ENCODE measurements around the gene SPAG16. TPM values are rescaled to one million over a fixed set of nuclear protein-coding genes. Genes with fewer than 3 reads are reported as not detected.

SPAG16 gene
- polyA plus RNA-seq, 1 of the 3 experiments (the other 2 are of a cell fraction) = 29.5 TPM

DNA sequence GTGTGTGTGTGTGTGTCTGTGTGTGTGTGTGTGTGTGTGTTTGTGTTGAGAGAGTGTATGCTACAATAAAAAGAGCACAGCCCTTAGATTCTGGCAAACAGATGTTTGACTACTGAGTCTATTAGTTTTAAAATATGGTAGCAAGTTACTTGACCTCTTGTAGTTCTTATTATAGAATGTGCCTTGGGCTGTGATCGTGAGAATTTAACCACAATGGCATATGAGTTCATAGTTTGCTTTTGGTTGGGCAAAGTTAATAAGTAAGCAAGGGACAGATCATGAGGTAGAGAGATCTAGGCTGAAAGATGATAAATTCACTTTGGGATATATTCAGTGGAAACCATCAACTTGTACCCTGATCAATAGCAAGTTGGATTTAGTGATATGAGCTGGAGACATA is 792.3 kb downstream of the SPAG16 start:
- Histone ChIP-seq H3K4me3 (ENCODE audit: low read depth in 2 of 2, low read length in 1 of 2) (no peak overlapping the region), H3K36me3 (replicated peaks in 1 of 2; ENCODE audit: control insufficient read depth in 1 of 2, insufficient read depth in 2 of 2, low read length in 1 of 2) (no peaks in the 10 kb centered on the region), H3K27me3 (ENCODE audit: insufficient read depth) (no peaks in the 10 kb centered on the region), H3K27ac (ENCODE audit: low read depth in 2 of 2, low read length in 1 of 2) (no peak overlapping the region), H2AFZ (ENCODE audit: low read depth) (no peak overlapping the region), H3K4me1 (ENCODE audit: control insufficient read depth in 1 of 2, insufficient read depth in 2 of 2, low read depth in 1 of 2, low read length in 1 of 2) (no peaks in the 10 kb centered on the region), H3F3A (replicated peaks; ENCODE audit: insufficient read depth) (no peaks in the 10 kb centered on the region), H3K9me3 (no peaks in the 10 kb centered on the region), H4K20me1 (ENCODE audit: insufficient read depth) (no peaks in the 10 kb centered on the region), H3K79me2 (ENCODE audit: insufficient read depth) (no peaks in the 10 kb centered on the region), H3K4me2 (no peak overlapping the region), H3K9me2 (no peaks in the 10 kb centered on the region), H3K9ac (no peak overlapping the region)
- POLR2A ChIA-PET = no interaction called here
- CTCF ChIA-PET = no interaction called here
- TF ChIP-seq CHD2 (IDR thresholded peaks at IDR 0.05; ENCODE audit: low read length, partially characterized antibody) (no peak), RXRA (IDR thresholded peaks at IDR 0.05; ENCODE audit: borderline replicate concordance, low read depth) (no peak), YY1 (IDR thresholded peaks at IDR 0.05; ENCODE audit: low read depth) (no peak), GABPA (IDR thresholded peaks at IDR 0.05; ENCODE audit: low read depth) (no peak), RCOR1 (IDR thresholded peaks at IDR 0.05; ENCODE audit: low read length) (no peak), EZH2phosphoT487 (IDR thresholded peaks at IDR 0.05; ENCODE audit: borderline replicate concordance, low read depth) (no peak), JUND (IDR thresholded peaks at IDR 0.05) (no peak), MAX (IDR thresholded peaks at IDR 0.05; ENCODE audit: low read depth) (no peak), SIN3A (IDR thresholded peaks at IDR 0.05; ENCODE audit: borderline replicate concordance, low read depth, low read length) (no peak), RAD21 (IDR thresholded peaks at IDR 0.05; ENCODE audit: low read length) (no peak), GATA2 (CRISPR knock-in tag; IDR thresholded peaks at IDR 0.05) (no peak), USF2 (IDR thresholded peaks at IDR 0.05; ENCODE audit: borderline replicate concordance, low read depth, low read length) (no peak), ELF1 (IDR thresholded peaks at IDR 0.05) (no peak), MEF2A (IDR thresholded peaks at IDR 0.05; ENCODE audit: borderline replicate concordance, low read depth) (no peak), ZBTB33 (IDR thresholded peaks at IDR 0.05; ENCODE audit: borderline replicate concordance, low read depth) (no peak), NFIC (IDR thresholded peaks at IDR 0.05; ENCODE audit: borderline replicate concordance) (no peak), SMC3 (IDR thresholded peaks at IDR 0.05; ENCODE audit: low read depth, low read length) (no peak)
- TF ChIP-seq, protein P1, sequence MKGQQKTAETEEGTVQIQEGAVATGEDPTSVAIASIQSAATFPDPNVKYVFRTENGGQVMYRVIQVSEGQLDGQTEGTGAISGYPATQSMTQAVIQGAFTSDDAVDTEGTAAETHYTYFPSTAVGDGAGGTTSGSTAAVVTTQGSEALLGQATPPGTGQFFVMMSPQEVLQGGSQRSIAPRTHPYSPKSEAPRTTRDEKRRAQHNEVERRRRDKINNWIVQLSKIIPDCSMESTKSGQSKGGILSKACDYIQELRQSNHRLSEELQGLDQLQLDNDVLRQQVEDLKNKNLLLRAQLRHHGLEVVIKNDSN (IDR thresholded peaks at IDR 0.05; ENCODE audit: borderline replicate concordance, low read depth) = no peak
- TF ChIP-seq, protein P2, sequence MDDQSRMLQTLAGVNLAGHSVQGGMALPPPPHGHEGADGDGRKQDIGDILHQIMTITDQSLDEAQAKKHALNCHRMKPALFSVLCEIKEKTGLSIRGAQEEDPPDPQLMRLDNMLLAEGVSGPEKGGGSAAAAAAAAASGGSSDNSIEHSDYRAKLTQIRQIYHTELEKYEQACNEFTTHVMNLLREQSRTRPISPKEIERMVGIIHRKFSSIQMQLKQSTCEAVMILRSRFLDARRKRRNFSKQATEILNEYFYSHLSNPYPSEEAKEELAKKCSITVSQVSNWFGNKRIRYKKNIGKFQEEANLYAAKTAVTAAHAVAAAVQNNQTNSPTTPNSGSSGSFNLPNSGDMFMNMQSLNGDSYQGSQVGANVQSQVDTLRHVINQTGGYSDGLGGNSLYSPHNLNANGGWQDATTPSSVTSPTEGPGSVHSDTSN (IDR thresholded peaks at IDR 0.05) = no peak
- TF ChIP-seq, protein P3, sequence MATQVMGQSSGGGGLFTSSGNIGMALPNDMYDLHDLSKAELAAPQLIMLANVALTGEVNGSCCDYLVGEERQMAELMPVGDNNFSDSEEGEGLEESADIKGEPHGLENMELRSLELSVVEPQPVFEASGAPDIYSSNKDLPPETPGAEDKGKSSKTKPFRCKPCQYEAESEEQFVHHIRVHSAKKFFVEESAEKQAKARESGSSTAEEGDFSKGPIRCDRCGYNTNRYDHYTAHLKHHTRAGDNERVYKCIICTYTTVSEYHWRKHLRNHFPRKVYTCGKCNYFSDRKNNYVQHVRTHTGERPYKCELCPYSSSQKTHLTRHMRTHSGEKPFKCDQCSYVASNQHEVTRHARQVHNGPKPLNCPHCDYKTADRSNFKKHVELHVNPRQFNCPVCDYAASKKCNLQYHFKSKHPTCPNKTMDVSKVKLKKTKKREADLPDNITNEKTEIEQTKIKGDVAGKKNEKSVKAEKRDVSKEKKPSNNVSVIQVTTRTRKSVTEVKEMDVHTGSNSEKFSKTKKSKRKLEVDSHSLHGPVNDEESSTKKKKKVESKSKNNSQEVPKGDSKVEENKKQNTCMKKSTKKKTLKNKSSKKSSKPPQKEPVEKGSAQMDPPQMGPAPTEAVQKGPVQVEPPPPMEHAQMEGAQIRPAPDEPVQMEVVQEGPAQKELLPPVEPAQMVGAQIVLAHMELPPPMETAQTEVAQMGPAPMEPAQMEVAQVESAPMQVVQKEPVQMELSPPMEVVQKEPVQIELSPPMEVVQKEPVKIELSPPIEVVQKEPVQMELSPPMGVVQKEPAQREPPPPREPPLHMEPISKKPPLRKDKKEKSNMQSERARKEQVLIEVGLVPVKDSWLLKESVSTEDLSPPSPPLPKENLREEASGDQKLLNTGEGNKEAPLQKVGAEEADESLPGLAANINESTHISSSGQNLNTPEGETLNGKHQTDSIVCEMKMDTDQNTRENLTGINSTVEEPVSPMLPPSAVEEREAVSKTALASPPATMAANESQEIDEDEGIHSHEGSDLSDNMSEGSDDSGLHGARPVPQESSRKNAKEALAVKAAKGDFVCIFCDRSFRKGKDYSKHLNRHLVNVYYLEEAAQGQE (IDR thresholded peaks at IDR 0.05; ENCODE audit: low read depth, low read length) = no peak
- 67% methylated on average over 1 of the region's 1 CpG for WGBS (ENCODE audit: low lambda C conversion rate)
- no peak for DNase-seq
